Mucosa of stomach (tissue), 1 donor: ENCODE measurements around the gene PNCK.
"Not testable (repeated sequence)": the region's sequence is repeated elsewhere in the genome, so short reads cannot be mapped to it uniquely, and the experiment has no call there.

Experiments
- H3K27me3 ChIP-seq: one replicate; pipeline ENCODE4 v1.7.0; 2013; ENCODE audit warnings: mild to moderate bottlenecking, low read length; ENCODE audit not compliant: control insufficient read depth, insufficient read depth
- H3K36me3 ChIP-seq: one replicate; pipeline ENCODE4 v1.7.0; 2013; ENCODE audit warnings: low read length; ENCODE audit not compliant: control insufficient read depth, insufficient read depth
- H3K4me1 ChIP-seq: one replicate; pipeline ENCODE4 v1.7.0; 2013; ENCODE audit warnings: mild to moderate bottlenecking, low read length; ENCODE audit not compliant: control insufficient read depth, insufficient read depth
- H3K4me3 ChIP-seq: one replicate; pipeline ENCODE4 v1.7.0; 2013; ENCODE audit warnings: low read length
- H3K9ac ChIP-seq: one replicate; pipeline ENCODE4 v1.7.0; 2013; ENCODE audit warnings: mild to moderate bottlenecking, low read length, moderate library complexity
- H3K9me3 ChIP-seq: one replicate; pipeline ENCODE4 v1.7.0; 2013; ENCODE audit warnings: mild to moderate bottlenecking, low read length, moderate library complexity; ENCODE audit not compliant: control insufficient read depth
- donor health status: Pancreatic carcinoma.

Gene PNCK

DNA sequence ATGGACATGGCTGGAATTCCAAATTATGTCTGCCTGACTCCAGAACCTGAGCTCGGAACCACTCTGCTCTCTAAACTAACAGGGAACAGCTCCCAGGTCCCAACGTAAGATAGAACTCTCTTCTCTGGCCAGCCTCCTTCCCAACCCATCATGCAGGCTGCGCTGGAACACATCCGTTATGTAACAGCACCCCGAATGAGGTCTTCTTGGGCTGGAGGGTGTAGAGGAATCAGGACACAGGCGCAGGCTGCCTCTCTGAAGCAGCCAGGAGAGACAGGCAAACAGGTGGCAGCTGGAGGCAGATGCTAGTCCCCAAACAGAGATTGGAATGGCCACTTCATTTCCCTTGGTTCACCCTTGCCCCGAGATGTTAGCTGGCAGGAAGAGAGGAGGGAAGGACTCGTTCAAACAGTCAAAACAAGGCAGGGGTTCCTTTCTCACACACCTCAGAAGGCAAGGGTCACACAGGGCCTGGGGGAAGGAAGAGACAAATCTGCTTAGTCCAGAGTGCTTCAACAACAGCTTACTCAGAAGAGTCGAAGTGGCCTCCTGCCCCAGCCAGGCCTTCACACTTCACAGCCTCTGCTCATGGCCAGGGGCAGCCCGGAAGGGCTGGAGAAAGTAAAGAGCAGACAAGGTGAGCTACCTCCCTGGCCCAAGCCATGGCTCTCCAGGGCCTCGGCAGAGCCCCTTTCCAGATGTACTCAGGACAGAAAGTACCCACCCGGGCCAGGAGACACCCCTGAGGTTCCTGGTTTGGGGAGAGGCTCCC, 31.2 kb upstream of the PNCK start:
- not testable (repeated sequence) for H3K9ac ChIP-seq, H3K27me3 ChIP-seq, H3K36me3 ChIP-seq, H3K4me3 ChIP-seq, H3K9me3 ChIP-seq
- peaks cover 17% of the 10 kb centered on the region for H3K4me1 ChIP-seq

DNA sequence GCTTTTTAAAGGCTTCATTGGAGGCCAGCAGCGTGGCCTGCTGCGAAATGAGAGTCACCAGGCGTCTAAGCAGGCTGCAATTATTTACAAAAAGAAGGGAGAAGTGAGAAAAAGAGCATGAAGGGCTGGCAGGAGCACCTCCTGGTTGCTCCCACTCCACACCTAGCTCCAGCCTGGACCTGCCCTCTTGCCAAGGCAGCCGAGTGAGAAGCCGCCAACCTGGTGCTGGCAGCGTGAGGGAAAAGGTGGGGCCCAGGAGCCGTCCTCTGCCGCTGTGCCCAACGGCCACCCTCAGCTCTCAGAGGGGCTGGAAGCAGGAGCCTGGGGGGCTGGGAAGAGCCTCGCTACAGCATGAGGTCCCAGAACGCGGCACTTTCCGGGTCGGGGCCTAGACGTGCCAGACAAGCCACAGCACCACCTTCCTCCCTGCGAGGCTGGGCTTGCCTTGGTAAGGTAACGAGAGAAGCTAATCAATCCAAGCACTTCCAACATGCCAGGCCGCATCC, 30.5 kb upstream of the PNCK start:
- H3K4me3 ChIP-seq: no peak overlapping the region
- peaks cover 22% of the 10 kb centered on the region for H3K4me1 ChIP-seq
- H3K36me3 ChIP-seq: no peaks in the 10 kb centered on the region
- no peak overlapping the region for H3K9ac ChIP-seq
- no peaks in the 10 kb centered on the region for H3K9me3 ChIP-seq
- H3K27me3 ChIP-seq: no peaks in the 10 kb centered on the region

DNA sequence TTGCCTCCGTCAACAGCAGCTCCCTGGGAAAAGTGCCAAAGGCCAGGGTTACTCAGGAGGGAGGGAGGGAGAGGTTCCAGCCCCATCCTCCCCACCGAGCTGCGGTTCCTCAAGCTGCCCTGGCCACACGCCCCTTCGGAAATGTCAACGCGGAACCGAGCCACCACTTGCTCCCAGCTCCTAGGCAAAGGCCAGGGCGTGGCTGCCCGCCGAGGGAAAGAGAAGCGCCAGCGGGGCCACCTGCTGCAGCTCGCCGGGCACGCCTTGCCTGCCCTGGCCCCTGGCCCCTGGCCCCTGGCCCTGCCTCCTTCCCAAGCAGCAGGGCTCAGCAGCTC, 29.4 kb upstream of the PNCK start:
- peaks cover 22% of the 10 kb centered on the region for H3K4me1 ChIP-seq
- H3K4me3 ChIP-seq: no peak overlapping the region
- H3K36me3 ChIP-seq: no peaks in the 10 kb centered on the region
- H3K9ac ChIP-seq: no peak overlapping the region
- H3K9me3 ChIP-seq: no peaks in the 10 kb centered on the region
- no peaks in the 10 kb centered on the region for H3K27me3 ChIP-seq

DNA sequence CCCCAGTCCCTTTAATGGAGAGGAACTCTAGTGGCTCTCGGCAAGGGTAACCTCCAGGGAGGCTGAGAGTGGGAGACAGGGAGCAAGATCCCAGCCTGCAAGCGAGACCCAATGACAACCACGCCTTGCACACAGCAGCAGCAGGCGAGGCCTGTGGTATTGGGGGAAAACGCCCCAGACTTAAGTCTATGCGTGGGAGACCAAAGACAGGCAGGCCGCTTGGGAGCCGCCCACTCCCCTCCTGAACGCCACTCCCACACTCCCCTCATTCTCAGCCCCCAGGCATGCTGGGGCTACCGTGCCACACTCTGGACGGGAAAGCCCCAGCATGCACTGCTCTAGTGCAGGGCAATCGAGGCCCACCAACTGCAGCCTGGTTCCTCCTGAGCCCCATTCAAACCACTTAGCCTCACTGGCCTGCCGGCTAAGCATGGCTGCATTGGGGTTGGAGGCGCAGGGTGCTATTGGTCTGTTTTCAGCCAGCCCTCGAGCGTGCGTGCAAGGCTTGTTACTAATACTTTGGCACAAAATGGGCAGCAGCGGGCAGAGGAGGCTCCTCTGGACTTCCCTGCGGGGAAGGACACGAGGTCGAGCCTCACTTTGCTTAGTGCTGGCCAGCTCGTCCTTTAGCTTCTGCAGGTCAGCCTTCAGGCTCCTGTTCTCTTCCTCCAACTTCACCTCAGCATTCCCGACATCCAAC, 28.9 kb upstream of the PNCK start:
- Histone ChIP-seq H3K36me3 (no peaks in the 10 kb centered on the region), H3K9ac (no peak overlapping the region)

DNA sequence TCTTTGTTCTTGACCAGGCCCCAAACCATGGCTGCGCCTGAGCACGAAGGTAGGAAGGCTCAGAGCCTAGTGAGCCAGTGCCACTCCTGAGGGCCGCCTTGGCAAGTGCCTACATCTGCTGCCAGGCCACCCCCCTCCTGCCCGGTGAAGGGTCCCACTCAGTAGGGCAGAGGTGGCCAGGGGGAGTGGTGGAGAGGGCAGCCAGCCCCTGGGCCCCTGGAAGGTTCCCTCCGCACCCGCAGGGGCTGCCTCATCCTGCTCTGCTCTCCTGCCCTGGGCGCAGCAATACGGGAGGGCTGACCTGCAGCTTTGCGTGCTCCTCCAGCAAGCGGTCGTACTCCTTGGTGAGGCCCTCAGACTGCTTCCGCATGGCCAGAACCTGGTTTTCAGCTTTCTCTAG, 28.1 kb upstream of the PNCK start:
- H3K4me1 ChIP-seq: peaks cover 22% of the 10 kb centered on the region
- H3K9ac ChIP-seq: no peak overlapping the region
- H3K27me3 ChIP-seq: no peaks in the 10 kb centered on the region
- H3K9me3 ChIP-seq: no peaks in the 10 kb centered on the region
- H3K4me3 ChIP-seq: no peak overlapping the region
- H3K36me3 ChIP-seq: no peaks in the 10 kb centered on the region

More for the DNA sequence above, 28.9 kb upstream of the PNCK start:
- Histone ChIP-seq H3K9me3 (no peaks in the 10 kb centered on the region), H3K27me3 (no peaks in the 10 kb centered on the region), H3K4me1 (peaks cover 22% of the 10 kb centered on the region), H3K4me3 (no peak overlapping the region)

DNA sequence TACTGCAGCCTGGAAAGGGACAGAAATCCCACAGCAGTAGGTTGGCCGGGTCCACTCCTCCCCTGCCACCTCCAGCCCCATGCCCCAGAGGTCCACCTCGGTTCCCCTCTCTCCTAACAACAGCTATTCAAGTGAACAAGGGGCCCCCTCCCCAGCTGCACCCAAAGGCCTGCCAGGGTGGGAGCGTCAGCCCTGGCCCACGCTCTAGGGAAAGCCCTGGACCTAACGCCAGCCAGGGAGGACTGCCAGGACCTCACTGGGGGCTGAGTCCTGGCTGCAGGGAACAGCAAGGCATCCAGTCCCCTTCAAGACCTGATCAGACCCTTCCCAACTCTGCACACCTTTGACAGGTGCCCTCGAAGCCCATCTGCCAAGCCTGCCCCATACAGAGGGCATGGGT, 27.4 kb upstream of the PNCK start:
- Histone ChIP-seq H3K4me1 (peaks cover 22% of the 10 kb centered on the region), H3K27me3 (no peaks in the 10 kb centered on the region), H3K9ac (no peak overlapping the region), H3K4me3 (no peak overlapping the region), H3K36me3 (no peaks in the 10 kb centered on the region), H3K9me3 (no peaks in the 10 kb centered on the region)

DNA sequence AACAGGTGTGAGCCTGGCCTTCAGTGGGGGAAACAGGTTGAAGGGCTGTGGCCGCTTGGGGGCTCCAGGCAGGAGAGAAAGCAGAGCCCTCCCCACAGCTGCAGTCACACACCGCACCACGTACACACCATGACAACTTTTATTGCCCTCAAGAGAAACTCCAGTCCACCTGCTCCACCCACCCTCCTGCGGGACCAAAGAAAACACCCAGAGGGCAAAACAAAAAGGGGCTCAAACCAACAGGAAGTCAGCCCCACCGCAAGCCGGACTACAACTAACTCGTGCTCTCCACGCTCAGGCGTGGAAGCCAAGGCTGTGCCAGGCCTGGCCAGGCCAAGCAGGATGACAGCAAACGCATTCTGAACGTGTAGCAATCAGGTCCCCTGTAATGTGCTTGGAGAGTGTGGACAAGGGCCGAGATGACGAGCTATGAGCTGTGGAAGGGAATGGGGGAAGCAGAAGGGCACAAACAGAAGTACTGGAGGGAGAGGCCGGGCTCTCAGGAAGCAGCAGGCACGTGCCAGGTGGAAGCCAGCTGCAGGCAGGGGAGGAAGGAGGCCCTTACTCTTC, 26.8 kb upstream of the PNCK start:
- Histone ChIP-seq H3K9me3 (no peaks in the 10 kb centered on the region), H3K36me3 (no peaks in the 10 kb centered on the region), H3K27me3 (no peaks in the 10 kb centered on the region), H3K4me3 (no peak overlapping the region), H3K9ac (peak overlapping the region; percentile 34), H3K4me1 (peaks cover 22% of the 10 kb centered on the region)

DNA sequence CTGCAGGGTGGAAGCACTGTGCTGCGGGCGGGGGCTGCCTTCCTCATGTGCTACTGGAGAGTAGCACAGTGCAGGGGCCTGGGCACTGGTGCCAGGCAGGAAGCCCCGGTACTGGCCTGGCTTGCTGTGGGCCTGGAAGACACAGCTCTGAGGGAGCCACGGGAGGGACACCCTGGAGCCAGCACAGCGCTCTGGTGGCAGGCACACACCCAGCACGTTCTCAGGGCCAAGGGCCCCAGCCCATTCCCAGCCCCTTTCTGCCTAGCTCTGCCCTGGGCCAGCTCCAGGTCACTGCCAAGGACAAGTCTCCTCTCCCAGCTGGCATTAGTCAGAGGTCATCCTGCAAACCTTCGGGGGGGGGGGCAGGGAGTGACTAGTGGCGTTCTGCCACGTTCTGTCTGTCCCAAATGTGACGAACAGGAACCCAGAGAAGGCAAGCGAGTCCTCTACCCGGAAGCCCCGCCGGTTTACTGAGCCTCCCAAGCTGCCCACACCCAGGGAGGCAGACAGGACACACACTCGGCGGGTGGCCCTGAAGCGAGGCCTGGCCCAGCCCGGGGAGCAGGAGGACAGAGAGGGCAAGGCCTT, 26.3 kb upstream of the PNCK start:
- H3K4me3 ChIP-seq, H3K9me3 ChIP-seq, H3K36me3 ChIP-seq, H3K27me3 ChIP-seq: not testable (repeated sequence)
- Histone ChIP-seq H3K9ac (peak overlapping the region; percentile 34), H3K4me1 (peaks cover 22% of the 10 kb centered on the region)

DNA sequence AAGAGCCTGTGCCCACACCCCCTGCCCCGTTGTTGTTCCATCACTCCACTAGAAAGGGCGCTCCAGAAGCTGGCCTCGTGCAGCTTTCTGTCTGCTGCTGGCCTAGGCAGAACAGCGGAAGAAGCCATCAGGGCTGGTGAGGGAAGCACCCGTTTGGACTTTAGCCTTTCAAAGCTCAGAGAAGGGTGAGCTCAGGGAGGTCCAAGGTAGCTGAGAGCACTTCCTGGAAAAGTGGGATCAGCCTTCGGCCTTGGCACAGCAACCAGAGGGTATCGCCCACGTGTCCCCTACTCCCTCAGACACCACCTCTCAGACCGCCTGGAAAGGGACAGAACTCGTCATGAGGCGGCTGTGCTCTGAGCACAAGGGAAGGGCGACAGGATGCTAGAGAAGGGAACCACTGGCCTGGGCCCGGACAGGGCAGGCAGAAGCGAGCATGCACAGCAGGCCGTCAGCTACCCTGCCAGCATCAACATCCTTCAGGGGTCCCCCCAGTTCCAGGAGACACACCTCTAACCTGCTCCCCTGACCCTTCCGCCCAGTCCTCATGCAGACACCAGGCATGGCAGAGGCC, 25.7 kb upstream of the PNCK start:
- not testable (repeated sequence) for H3K36me3 ChIP-seq, H3K27me3 ChIP-seq, H3K9ac ChIP-seq, H3K4me3 ChIP-seq, H3K9me3 ChIP-seq
- peaks cover 22% of the 10 kb centered on the region for H3K4me1 ChIP-seq

DNA sequence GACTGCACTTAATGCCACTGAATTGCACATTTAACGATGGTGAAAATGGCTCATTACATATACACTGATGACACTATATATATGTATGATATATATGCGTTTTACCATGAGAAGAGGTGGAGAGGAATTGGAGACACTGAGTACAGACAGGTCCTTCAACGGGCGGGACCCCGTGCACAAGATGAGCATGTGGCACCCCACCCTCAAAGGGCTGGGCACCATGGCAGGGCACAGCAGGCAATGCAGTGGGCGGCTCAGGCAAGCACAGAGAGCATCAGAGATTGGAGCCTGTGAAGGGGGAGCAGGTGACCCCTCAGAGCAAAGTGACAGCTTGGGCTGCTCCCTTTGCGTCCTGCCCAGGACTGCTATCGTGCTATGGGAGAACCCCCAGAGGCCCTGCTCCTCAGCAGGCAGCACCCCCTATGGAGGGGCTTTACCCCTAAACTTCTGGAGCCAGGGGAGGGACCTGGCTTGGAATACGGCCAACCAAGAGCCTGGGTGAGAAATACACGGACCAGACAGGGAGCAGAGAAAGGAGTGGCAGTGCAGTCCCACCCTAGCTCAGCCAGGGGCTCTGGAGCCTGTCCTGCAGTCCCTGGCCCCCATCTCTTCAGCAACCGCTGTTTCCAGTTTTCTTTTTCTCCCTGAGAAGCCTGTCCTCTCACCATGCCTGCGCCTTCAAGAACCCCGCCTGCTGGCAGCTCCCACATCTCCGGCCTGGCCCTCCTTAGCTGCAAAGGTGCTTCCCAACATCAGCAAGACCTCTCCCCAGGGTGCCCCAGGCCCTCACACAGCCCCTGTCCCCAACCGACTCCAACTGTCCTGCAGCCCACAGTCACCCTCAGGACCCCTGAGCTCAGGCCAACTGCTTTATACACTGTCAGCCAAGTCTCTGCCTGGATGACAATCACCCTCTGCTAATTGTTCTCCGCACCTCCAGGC, 24.6 kb upstream of the PNCK start:
- H3K9me3 ChIP-seq: no peaks in the 10 kb centered on the region
- H3K4me1 ChIP-seq: peaks cover 13% of the 10 kb centered on the region
- H3K4me3 ChIP-seq: no peak overlapping the region
- no peaks in the 10 kb centered on the region for H3K27me3 ChIP-seq
- H3K9ac ChIP-seq: no peak overlapping the region
- no peaks in the 10 kb centered on the region for H3K36me3 ChIP-seq

DNA sequence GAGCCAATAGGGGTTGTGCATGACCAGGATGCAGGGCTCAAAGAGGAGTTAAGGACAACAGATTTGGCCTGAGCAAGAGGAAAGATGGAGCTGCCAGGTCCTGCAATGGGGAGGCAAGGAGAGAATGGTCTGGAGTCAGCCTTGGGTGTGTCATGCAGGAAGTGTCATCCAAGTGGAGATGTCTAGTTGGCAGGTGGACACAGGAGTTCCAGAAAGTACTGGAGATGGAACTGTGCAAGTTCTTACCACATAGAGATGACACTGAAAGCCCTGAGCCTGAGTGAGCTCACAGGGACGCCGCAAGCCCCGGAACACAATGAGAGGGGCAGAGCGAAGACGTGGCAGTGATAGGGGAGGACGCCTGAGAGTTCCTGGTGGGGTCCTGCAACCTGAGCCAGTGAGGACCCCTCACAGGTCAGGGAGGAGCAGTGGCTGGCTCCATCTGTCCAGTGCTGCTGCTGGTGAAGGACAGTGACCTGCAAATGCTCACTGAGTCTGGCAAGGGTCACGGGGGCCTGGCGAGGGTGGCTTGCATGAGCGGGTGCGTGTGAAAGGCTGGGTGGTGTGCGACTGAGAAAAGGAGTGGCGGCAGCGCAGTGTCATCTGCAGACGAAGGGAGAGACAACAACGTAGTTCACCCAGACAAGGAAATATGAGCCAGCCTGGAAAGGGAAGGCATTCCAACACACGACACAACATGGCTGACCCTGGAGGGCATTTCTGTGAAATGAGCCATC, 23.5 kb upstream of the PNCK start:
- not testable (repeated sequence) for H3K4me3 ChIP-seq, H3K27me3 ChIP-seq, H3K36me3 ChIP-seq, H3K9ac ChIP-seq, H3K9me3 ChIP-seq
- H3K4me1 ChIP-seq: peaks cover 12% of the 10 kb centered on the region
